Mesenteric fat pad (tissue), 1 donor: Measurements from ENCODE around the gene WDR38. TPM values are rescaled to one million over a fixed set of nuclear protein-coding genes. Genes with fewer than 3 reads are reported as not detected.

ENCODE experiments used
- DNase-seq: peaks from one replicate; pipeline ENCODE4 v3.0.0-alpha.2; 2020; ENCODE audit warnings: low spot score
- total RNA-seq: library from RNA; stranded (reverse); fragmentation: NEBNext Ultra II Directional; extraction: Animal tissue kit (Norgen Biotek cat#: 25700); gene quantifications from one replicate; pipeline ENCODE4 v1.2.1, GENCODE V29; 2021
- donor health status: DM: yes; HTN: yes; CAD: no.

Gene WDR38
- total RNA-seq, 1 donor from 2014 or later = not detected

DNA sequence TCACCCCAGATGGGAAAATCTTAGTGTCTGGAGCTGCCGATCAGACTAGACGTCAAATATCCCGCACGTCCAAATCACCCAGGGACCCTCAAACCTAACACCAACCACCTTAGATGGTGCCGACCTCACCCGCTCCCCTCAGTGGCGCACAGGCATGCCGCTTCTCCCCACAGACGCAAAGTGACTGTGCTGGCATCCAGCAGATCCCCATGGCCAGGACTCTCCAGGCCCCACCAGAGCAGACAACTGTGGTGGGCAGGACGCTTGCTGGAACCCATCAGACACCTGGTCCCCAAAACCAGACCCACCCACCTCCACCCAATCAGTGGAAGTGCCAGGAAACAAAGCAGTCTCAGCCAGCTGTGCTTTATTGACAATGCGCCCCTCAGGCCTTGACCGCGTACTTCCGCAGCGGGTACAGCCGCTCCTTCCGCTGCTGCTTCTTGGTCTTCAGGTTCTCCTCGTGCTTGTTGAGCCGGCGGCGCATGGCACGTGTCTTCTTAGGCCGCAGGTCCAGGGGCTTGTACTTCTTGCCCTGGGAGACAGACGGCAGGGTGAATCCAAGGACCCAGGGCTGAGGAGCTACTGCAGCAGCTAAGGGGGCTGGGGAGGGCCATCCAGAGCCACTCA, 4.4 kb downstream of the WDR38 start:
- DNase-seq = no peak

- no peak for DNase-seq
Measured at GRCh38 chr9:124858330-124859046, 5.2 kb downstream of the WDR38 start.

DNA sequence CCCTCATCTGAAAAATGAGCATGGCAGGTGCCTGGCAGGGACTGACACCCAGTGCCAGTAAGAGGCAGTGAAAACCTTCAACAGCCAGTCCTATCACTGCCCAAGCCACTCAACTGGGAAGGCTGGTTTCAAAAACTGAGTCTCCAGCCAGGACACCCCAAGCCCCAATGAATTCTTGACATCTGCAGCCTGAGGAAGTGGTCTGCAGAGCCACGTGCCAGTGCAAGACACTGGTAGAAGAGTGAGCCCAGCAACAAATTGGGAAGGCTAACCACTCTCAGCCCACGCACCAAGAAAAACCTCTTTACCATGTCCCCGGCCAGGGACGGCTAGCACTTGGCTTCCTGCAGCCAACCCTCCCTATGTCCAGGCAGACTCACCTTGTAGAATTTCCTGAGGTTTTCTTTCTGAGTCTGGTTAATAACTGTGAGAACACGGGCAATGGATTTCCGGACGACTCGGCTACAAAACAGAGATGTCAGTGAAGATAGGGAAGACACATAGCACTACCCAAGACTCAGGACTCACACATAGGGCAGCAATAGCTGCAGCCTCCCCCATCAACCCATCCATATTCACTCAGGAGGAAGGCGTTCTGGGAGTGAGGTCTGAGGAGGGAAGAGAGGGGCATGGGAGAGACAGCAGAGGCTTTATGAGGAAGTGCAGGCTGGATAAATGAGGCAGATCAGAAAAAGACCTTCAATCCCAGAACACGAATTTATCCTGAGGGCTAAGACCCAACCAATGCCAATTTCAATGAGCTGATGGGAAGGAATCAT, 6.7 kb downstream of the WDR38 start:
- no peak for DNase-seq

DNA sequence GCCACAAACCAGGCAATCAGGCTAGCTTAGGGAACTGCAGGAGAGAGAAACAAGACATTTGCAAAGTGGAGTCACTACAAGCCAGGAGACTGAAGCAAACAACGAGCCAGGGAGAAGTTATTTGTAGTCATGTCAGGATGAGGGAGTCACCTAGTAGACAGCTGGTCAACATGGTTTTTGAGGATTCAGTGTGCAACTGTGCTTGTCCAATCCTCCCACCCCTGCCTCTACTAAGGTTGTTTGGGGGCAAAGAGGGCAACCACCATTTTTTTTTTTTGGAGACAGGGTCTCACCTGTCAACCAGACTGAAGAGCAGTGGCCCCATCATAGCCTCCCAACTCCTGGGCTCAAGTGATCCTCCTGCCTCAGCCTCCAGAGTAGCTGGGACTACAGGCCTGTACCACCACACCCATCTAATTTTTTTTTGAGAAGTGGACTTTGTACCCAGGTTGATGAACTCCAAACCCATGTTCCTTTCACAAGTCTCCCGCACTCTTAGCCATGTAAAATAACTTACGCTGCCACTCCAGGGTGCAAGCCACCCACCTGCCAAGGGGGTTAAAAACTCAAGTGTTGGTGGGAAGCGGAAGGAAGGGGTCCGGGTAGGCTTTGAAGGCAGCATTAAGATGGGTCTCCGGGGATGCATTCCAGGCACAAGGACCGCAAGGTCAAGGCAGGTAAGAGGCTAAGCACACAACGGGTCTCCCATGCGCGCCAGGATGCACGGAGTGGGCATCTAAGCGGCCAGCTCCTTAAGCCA, 7.5 kb downstream of the WDR38 start:
- no peak for DNase-seq

- peak; percentile 98 for DNase-seq
Measured at GRCh38 chr9:124861342-124862229, 8.3 kb downstream of the WDR38 start, which contains the start of the genes ARPC5L and RPL35. ARPC5L (plus strand) TSS chr9:124862130; CDS start chr9:124869291, 7,161 bp downstream. RPL35 (minus strand) TSS chr9:124861957; CDS start chr9:124861912, 45 bp downstream.

DNA sequence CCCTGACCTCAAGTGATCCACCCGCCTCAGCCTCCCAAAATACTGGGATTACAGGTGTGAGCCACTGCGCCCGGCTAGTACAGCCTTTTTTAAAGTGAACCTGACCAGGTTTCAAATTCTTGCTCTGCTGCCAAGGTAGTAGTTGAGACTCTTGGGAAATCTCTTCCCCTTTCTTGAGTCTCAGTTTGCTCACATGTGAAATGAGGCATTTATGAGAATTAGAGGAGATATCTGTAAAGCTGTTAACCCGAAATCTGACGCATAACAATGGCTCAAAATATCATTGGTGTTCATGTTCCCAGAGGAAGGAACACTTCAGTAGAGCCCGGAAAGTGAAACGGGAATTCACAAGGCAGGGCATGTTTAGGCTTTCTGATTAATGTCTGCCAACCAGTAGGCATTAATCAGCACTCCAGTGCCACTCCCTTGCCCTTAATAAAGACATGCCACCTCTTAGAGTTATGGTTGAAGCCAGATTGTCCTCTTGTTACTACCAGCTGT, 10.2 kb downstream of the WDR38 start:
- DNase-seq = no peak

GRCh38 chr9:124868511-124869465, 15.5 kb downstream of the WDR38 start:
- DNase-seq = peak; percentile 97

GRCh38 chr9:124869466-124869985, 16.3 kb downstream of the WDR38 start:
- DNase-seq = no peak

- no peak for DNase-seq
Measured at GRCh38 chr9:124869986-124870560, 16.8 kb downstream of the WDR38 start.

DNA sequence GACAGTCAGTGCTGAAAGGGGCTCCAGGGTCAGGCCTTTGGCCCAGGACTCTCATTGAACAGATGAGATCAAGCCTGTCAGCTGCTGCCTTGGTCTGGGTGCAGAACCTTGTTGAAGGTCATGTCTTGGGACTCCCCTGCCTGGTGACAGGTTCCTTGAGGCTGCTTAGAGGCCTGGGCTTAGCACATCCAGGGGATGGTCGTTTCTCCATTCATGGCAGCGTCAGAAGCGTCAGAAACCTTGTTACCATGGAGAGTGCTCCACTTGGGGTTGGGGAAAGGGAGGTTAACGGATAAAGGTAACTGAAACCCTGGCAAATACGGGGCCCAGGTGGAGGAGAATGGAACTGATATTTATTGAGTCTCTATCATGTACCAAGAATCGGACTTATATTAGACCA, 17.5 kb downstream of the WDR38 start:
- DNase-seq = no peak

GRCh38 chr9:124871156-124871561, 17.9 kb downstream of the WDR38 start:
- no peak for DNase-seq

GRCh38 chr9:124873664-124874063, 20.4 kb downstream of the WDR38 start:
- no peak for DNase-seq

- no peak for DNase-seq
Measured at GRCh38 chr9:124875501-124875900, 22.2 kb downstream of the WDR38 start.

- no peak for DNase-seq
Measured at GRCh38 chr9:124877021-124877782, 23.9 kb downstream of the WDR38 start.

DNA sequence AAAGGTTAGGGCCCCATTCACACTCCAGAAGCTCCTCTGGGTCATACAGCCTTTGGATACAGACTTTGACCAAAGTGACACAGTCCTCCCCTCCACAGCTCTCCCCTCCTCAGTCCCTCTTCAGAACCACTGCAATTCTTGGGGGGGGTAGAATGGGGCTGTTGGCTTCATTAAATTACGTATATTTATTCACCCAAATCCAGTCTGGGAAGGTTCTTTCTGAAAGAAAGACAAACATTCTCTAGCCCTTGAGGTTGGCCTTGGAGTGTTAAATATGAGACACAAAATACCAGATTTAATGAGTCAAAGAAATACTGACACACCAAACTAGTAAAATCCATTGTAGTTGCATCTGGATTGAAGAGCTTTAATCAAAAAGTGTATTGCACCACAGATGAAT, 24.8 kb downstream of the WDR38 start:
- DNase-seq = no peak

GRCh38 chr9:124878518-124878917, 25.3 kb downstream of the WDR38 start:
- no peak for DNase-seq

DNA sequence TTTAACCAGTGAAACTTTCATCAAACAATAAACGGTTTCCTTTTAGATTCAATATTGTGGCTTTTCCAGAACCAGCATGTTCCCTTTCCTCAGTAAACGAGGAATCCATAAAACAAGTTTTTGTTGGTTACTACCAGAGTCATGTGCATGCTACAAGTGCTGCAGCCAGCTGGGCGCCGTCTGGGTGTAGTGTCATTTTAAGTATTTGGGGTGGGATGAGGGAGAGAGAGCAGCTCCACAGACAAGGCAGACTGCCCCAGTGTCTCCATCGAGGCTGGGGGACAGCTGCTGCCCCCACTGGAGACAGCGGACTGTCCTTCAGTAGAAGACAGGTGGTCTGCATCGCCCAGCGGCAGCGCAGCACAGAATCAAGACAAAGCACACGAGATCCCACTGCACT, 26.0 kb downstream of the WDR38 start:
- no peak for DNase-seq
